OCI-LY3 (cell line): ENCODE results near the gene FLNB.

Source experiments
- EZH2phosphoT487 ChIP-seq: fragments of 200-600 bp; shearing (Covaris generic); IDR thresholded peaks from 2 replicates; pipeline ENCODE4 v1.6.1; 2018; ENCODE audit warnings: antibody characterized with exemption, mixed run types, low read depth
- TF ChIP-seq, protein P1 (sequence below): fragments of 200-600, 300-600 bp; sonication (generic); IDR thresholded peaks from 2 replicates; pipeline ENCODE4 v1.5.1; 2014; ENCODE audit warnings: antibody characterized with exemption, low read length, low read depth

DNA sequence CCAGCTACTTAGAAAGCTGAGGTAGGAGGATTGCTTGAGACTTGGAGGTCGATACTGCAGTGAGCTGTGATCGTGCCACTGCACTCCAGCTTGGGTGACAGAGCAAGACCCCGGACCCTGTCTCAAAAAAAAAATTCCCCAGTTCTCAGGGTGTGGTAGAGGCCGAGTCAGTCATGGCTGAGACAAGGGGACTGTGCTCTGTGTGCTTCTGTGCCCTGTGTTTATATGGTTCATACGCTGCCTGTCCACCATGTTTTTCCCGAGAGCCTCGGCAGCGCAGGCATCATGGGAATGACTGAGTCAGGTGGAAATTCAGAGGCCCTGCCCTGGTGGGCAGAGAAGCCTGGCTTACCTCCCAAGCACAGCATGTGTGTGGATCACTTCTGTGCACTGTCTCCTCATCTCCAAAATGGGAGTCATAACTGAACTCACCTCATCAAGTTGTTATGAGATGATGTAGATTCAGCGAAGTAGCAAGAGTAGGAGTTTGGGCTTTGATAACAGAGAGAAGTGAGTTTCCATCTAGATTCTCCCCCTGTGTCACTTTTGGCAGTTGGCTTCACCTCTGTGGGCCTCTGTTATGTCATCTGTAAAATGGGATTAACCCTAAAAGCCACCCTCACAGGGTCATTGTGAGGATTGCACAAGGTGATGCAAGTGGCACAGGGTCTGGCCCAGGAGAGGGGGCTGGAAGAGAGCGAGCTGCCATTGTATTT lies 56.9 kb downstream of the FLNB start:
- TF ChIP-seq, protein P1, sequence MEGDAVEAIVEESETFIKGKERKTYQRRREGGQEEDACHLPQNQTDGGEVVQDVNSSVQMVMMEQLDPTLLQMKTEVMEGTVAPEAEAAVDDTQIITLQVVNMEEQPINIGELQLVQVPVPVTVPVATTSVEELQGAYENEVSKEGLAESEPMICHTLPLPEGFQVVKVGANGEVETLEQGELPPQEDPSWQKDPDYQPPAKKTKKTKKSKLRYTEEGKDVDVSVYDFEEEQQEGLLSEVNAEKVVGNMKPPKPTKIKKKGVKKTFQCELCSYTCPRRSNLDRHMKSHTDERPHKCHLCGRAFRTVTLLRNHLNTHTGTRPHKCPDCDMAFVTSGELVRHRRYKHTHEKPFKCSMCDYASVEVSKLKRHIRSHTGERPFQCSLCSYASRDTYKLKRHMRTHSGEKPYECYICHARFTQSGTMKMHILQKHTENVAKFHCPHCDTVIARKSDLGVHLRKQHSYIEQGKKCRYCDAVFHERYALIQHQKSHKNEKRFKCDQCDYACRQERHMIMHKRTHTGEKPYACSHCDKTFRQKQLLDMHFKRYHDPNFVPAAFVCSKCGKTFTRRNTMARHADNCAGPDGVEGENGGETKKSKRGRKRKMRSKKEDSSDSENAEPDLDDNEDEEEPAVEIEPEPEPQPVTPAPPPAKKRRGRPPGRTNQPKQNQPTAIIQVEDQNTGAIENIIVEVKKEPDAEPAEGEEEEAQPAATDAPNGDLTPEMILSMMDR: no peak
- TF ChIP-seq EZH2phosphoT487: no peak
